Astrocyte (in vitro differentiated cells and primary cell): Measurements from ENCODE around the gene AGBL4.

Source experiments
- CTCF ChIP-seq: IDR thresholded peaks from 2 replicates; pipeline ENCODE4 v1.5.1; 2011; ENCODE audit warnings: low read depth, mild to moderate bottlenecking, inconsistent platforms, low read length, moderate library complexity; ENCODE audit not compliant: insufficient read depth
- EZH2 ChIP-seq: IDR thresholded peaks from 2 replicates; pipeline ENCODE4 v1.6.1; 2012; ENCODE audit warnings: mild to moderate bottlenecking, low read length, inconsistent platforms; ENCODE audit not compliant: insufficient read depth

DNA sequence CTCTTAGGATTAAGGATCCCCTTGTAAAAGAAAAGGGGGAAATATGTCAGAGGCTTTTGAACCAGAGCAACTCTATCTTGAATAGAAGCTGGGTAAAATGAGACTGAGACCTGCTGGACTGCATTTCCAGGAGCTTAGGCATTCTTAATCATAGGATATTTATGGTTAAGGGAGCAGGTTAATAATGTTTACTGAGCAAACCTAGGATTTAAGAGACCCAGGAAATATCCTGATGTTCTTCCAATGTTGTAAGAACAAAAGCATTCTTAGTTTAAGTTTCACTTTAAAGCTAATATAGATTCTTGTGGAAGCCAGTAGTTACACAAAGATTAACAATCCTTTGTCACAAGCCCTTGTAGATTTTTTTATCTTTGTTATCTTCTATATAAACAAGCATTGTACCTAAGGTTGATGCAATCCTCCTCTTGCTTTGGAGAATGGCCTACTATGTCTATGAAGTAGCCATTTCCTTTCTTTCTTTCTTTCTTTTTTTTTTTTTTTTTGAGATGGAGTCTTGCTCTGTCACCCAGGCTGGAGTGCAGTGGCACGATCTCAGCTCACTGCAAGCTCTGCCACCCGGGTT, 676.9 kb downstream of the AGBL4 start:
- TF ChIP-seq CTCF (no peak), EZH2 (no peak)
